B cell (primary cell): ENCODE data around the gene IFI16.

Experiments used
- EZH2 ChIP-seq: IDR thresholded peaks from 2 replicates; pipeline ENCODE4 v1.6.1; 2012; ENCODE audit warnings: borderline replicate concordance, low read depth, mild to moderate bottlenecking, moderate library complexity, low read length; ENCODE audit not compliant: insufficient read depth, poor library complexity, severe bottlenecking
- TF ChIP-seq, protein P1 (sequence below): fragments of 200-600 bp; IDR thresholded peaks from one replicate; pipeline ENCODE4 v1.8.0; 2022; ENCODE audit warnings: antibody characterized with exemption, mild to moderate bottlenecking

GRCh38 chr1:159005676-159006075 is 4.0 kb upstream of the IFI16 start:
- TF ChIP-seq, protein P1, sequence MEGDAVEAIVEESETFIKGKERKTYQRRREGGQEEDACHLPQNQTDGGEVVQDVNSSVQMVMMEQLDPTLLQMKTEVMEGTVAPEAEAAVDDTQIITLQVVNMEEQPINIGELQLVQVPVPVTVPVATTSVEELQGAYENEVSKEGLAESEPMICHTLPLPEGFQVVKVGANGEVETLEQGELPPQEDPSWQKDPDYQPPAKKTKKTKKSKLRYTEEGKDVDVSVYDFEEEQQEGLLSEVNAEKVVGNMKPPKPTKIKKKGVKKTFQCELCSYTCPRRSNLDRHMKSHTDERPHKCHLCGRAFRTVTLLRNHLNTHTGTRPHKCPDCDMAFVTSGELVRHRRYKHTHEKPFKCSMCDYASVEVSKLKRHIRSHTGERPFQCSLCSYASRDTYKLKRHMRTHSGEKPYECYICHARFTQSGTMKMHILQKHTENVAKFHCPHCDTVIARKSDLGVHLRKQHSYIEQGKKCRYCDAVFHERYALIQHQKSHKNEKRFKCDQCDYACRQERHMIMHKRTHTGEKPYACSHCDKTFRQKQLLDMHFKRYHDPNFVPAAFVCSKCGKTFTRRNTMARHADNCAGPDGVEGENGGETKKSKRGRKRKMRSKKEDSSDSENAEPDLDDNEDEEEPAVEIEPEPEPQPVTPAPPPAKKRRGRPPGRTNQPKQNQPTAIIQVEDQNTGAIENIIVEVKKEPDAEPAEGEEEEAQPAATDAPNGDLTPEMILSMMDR: no peak
- TF ChIP-seq EZH2: no peak
